Right ventricle myocardium superior (tissue), 1 donor: ENCODE results near the gene SULF2. TPM values are rescaled to one million over a fixed set of nuclear protein-coding genes. Genes with fewer than 3 reads are reported as not detected.

Source experiments
- ATAC-seq: fragments of 200-7000 bp; cut with Tn5 transposase; one replicate; pipeline ENCODE4 v1.9.1; 2020; ENCODE audit warnings: mild to moderate bottlenecking; ENCODE audit not compliant: poor library complexity
- DNase-seq: peaks from one replicate; pipeline ENCODE4 v3.0.0-alpha.2; 2020
- intact Hi-C: fragments of 100-400 bp; cut with DNase I; formaldehyde crosslinking; loops from one replicate; pipeline ENCODE4 v1.11.2; 2022
- total RNA-seq: library from RNA; stranded (reverse); fragmentation: NEBNext Ultra II Directional; extraction: Animal tissue kit (Norgen Biotek cat#: 25700); gene quantifications from one replicate; pipeline ENCODE4 v1.2.1, GENCODE V29; 2021
- donor health status: DM: no; HTN: yes; CAD: no; lungs with severe emphysema.

SULF2 gene
- total RNA-seq, 1 donor from 2014 or later, result 32.0 TPM

DNA sequence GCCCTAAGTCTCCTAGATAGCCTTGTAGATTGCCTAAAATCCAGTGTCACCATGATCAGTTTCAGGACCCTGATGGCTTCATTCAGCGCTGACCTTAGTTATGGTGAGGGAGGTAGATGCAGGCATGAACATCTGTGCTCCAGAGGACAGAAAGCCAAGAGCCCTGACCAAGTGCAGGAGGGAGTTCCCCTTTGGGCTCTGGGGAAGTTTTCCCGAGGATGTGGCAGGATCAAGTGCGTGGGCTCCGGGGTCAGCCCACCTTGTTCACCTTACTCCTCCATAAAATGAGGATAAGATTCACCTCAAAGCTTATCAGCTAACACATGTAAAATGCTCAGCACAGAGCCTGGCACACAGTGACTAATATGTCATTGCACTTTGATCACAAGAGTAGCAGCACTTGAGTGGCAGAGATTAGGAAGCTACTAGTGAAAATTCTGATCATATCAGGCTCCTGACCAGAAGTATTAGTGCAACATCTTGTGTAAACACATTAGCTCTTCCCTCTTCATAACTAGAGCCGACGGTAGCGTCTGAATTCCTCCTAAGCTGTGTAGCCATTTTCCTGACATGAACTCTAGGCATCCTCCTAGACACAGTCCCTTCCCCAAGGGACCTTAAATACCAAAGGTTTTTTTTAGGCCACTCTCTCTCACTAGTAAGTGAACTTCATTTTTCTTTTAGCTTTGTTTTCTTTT lies 125.2 kb downstream of the SULF2 start:
- ATAC-seq (no peak), DNase-seq (no peak)
- intact Hi-C loops, result loop anchor here (5.0 kb wide), 1 partner anchor 962 kb away; no protein-coding TSS in a partner anchor

DNA sequence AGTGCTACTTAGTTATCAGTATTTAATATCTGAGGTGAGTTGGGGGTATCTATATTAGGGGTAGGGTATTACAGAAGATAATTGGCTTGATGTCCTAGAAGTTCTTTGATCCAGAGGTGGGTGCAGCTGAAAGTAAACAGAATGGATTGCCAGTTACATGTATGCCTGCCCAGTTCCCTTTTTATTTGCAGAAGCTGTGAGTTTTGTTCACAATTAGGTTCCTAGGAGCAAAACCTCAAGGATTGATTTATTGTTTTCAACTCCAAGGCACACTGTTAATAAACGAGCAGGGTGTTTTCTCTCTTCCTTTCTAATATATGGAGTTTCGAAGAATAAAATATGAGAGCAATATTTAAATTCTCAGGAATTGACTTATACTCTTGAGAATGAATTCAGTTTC lies 129.0 kb downstream of the SULF2 start:
- ATAC-seq (no peak), DNase-seq (no peak)
- intact Hi-C loops, result no loop called here

DNA sequence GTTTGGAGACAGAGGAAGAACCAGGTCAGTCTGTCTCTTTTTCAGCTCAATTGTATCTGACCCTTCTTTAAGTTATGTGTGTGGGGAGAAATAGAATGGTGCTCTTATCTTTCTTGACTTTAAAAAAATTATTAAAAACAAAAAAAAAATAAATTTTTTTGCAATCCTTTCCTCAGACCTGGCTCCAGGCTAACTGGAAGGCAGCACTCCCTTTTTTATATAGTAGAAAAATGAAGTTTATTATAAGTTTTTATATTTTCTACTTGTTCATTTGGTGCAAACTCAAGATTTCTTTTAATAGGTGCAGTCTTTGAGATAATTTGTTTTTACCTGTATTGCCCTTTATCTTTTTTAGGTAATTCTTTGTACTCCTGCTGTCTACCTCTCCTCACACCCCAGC lies 129.6 kb downstream of the SULF2 start:
- intact Hi-C loops, result no loop called here
- no peak for ATAC-seq
- no peak for DNase-seq

DNA sequence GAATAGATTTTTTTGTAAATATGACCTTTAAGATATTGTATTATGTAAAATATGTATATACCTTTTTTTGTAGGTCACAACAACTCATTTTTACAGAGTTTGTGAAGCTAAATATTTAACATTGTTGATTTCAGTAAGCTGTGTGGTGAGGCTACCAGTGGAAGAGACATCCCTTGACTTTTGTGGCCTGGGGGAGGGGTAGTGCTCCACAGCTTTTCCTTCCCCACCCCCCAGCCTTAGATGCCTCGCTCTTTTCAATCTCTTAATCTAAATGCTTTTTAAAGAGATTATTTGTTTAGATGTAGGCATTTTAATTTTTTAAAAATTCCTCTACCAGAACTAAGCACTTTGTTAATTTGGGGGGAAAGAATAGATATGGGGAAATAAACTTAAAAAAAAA lies 130.9 kb downstream of the SULF2 start:
- DNase-seq (no peak), ATAC-seq (no peak)
- intact Hi-C loops, result no loop called here

DNA sequence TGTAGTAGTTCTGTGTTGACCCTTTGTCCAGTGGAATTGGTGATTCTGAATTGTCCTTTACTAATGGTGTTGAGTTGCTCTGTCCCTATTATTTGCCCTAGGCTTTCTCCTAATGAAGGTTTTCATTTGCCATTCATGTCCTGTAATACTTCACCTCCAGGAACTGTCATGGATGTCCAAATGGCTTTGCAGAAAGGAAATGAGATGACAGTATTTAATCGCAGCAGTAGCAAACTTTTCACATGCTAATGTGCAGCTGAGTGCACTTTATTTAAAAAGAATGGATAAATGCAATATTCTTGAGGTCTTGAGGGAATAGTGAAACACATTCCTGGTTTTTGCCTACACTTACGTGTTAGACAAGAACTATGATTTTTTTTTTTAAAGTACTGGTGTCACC lies 131.4 kb downstream of the SULF2 start:
- no peak for DNase-seq
- ATAC-seq, result no peak
- intact Hi-C loops, result no loop called here

DNA sequence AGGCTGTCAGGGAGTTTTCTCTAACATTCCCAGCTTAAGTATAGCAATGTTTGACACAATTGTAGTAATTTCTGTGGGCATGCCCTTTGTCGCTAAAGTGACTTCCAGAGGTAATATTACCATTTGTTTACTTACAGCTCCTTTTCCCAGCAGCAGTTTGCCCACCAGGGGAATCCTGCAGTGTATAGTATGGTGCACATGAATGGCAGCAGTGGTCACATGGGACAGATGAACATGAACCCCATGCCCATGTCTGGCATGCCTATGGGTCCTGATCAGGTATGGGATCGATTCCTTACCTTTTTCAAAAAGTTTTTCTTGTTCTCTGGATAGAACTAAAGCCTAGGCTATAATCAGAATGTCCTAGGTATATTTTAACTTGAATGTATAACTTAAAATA lies 132.5 kb downstream of the SULF2 start:
- intact Hi-C loops, result no loop called here
- no peak for DNase-seq
- ATAC-seq, result no peak

DNA sequence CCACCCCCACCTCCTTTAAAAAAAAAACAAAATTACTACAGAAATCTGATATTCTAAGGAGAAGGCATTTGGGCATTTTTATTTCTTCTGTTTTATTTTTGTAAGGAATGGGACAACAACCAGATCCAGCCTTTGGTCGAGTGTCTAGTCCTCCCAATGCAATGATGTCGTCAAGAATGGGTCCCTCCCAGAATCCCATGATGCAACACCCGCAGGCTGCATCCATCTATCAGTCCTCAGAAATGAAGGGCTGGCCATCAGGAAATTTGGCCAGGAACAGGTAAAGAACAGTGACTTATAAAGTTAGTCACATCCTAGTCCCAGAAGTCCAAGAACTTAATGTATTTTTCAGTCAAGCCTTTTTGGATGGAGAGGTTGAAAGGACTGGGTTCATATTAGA lies 133.0 kb downstream of the SULF2 start:
- DNase-seq, result no peak
- intact Hi-C loops, result no loop called here
- ATAC-seq, result no peak

DNA sequence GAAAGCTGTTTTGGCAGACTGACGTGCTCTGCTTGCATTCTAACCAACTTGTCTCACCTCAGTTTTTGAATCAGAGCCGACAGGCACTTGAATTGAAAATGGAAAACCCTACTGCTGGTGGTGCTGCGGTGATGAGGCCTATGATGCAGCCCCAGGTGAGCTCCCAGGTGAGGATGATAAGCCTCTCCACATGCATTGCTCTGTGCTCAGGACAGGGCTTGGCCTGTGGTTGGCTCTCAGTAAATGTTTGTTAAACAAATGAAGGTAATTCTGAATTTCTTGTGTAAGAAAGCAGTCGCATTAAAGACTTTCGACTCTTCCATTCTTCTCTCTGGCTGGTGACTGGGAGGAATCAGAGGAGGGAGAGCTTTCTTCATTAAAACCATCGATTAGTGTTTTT lies 136.3 kb downstream of the SULF2 start:
- no peak for DNase-seq
- no peak for ATAC-seq
- intact Hi-C loops, result no loop called here

DNA sequence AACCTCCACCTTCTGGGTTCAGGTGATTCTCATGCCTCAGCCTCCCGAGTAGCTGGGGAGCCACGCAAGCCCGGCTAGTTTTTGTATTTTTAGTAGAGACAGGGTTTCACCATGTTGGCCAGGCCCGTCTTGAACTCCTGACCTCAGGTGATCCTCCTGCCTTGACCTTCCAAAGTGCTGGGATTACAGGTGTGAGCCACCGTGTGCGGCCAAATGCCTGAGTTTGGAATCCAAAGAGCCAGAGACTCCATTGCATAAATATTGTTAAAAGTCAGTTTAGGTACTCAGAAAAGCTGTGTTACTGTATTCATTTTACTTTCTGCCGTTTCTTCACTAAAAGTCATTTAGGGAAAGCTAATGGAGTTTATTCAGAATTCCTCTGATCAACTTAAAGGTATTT lies 137.3 kb downstream of the SULF2 start:
- intact Hi-C loops, result no loop called here
- DNase-seq, result no peak
- ATAC-seq, result no peak

DNA sequence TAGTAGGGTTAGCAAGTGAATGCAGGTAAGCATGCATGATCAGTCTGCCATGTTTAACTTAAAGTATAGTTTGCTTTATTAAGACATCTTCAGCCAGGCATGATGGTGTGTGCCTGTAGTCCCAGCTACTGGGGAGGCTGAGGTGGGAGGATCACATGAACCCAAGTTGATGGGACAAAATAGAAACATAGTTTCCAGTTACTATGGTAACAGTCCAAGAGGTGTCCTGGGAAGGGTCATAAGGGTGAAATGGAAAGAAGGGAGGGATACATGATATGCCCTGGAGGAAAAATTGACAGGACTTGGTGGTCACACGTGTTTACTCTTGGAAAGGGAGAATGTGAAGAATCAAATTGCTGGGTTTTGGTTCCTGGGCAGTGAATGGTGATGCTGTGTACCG lies 139.6 kb downstream of the SULF2 start:
- intact Hi-C loops, result no loop called here
- ATAC-seq (no peak), DNase-seq (no peak)

DNA sequence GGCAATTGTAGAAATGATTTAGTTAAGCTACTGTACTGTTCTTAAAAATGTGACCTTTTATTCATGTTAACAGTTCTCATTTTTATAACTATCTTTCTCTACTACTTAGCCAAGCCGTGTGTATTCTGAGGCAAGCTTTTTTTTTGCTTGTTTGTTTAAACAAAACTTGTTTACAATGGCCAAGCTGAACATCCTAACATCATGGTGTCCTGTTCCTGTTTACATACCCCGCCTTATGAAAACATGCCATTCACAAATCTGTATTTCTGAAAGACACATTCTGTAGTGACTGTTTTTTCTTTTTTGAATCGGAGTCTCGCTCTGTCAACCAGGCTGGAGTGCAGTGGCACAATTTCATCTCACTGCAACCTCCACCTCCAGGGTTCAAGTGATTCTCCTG lies 142.7 kb downstream of the SULF2 start:
- ATAC-seq, result no peak
- intact Hi-C loops, result no loop called here

DNA sequence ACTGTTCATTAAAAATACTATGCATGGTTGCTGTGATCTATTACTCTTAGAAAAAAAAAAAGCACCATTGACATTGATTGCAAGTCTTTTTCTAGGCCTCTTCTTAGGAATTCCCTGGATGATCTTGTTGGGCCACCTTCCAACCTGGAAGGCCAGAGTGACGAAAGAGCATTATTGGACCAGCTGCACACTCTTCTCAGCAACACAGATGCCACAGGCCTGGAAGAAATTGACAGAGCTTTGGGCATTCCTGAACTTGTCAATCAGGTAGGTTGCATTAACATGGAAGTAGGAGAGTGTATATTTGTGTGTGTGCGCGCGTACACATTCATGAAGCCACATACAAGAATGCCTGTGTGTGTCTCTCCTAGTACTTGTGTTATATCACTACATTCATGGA lies 143.2 kb downstream of the SULF2 start:
- intact Hi-C loops, result no loop called here
- ATAC-seq, result no peak
- DNase-seq, result no peak

More for the DNA sequence above, 142.7 kb downstream of the SULF2 start:
- no peak for DNase-seq

DNA sequence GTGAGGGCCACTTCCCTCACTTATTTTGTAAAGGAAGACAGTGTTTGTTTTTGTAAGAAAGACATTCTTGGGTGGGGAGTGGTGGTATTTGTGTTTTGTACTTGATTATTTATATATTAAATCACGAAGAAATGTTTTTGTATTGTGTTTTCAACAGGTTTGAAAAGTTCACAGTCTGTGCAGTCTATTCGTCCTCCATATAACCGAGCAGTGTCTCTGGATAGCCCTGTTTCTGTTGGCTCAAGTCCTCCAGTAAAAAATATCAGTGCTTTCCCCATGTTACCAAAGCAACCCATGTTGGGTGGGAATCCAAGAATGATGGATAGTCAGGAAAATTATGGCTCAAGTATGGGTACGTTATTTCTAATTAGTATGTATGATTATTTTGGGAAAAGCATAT lies 146.4 kb downstream of the SULF2 start:
- DNase-seq, result no peak
- intact Hi-C loops, result no loop called here
- ATAC-seq, result no peak

DNA sequence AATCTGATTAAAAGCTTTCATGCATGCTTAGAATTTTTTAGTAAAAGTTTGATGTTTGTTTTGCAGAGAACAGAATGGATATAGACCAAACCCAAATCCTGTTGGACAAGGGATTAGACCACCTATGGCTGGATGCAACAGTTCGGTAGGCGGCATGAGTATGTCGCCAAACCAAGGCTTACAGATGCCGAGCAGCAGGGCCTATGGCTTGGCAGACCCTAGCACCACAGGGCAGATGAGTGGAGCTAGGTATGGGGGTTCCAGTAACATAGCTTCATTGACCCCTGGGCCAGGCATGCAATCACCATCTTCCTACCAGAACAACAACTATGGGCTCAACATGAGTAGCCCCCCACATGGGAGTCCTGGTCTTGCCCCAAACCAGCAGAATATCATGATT lies 150.0 kb downstream of the SULF2 start:
- intact Hi-C loops, result no loop called here
- ATAC-seq (no peak), DNase-seq (no peak)

DNA sequence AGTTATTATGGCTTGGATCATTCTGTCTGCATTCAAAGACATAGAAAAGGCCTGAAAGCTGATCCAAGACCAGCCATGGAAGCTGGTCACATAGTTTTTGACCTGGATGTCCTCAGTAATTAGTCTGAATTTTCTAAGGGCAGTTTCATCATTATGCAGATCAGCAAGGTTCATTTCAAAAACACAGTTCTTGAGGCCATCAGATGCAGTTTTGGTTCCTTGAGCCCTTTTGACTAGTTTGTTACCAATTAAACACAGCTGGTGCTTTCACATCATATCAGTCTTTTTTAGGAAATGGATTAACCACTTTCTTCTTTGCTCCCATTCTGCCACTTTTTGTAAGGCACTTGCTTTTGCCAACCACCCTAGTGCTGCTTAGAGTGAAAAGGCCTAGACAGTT lies 154.2 kb downstream of the SULF2 start:
- DNase-seq (no peak), ATAC-seq (no peak)
- intact Hi-C loops, result no loop called here

DNA sequence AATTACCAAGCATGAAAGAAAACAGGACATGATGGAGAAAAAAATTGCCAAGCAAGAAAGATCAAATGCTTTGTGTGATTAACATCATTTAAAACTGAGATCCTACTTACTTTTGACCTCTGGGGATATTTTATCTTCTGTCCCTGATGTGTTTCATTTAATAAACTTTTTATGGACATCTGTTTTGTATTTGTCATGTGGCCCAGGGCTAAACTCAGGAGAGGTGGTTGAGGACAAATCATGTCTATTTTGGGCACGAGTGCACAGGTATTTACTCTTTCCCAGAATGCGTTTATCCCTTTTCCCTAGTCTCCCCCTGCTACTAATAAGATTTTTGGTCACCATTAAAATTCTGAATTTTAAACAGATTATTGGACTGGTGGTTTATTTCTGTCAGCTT lies 155.4 kb downstream of the SULF2 start:
- DNase-seq, result no peak
- intact Hi-C loops, result loop anchor here (10.0 kb wide), 2 partner anchors 355 to 425 kb away; no protein-coding TSS in a partner anchor
- no peak for ATAC-seq

DNA sequence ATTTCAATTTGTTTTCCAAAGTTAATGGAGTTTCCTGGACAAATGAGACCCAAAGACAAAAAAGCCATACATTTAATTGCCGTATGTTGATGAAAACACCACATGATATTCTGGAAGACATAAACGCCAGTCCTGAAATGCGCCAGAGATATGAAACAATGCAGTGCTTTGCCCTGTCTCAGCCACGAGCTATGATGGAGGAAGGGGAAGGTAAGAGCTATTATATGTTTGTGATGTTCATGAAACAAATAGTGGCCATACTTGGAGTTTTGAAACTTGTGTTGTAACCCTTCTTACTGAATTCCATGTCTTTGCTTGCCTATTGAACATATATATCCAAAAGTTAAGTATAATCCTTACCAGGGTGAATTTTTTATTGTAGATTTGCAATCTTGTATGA lies 157.7 kb downstream of the SULF2 start:
- intact Hi-C loops, result loop anchor here (10.0 kb wide), 2 partner anchors 353 to 423 kb away; no protein-coding TSS in a partner anchor
- ATAC-seq, result no peak

DNA sequence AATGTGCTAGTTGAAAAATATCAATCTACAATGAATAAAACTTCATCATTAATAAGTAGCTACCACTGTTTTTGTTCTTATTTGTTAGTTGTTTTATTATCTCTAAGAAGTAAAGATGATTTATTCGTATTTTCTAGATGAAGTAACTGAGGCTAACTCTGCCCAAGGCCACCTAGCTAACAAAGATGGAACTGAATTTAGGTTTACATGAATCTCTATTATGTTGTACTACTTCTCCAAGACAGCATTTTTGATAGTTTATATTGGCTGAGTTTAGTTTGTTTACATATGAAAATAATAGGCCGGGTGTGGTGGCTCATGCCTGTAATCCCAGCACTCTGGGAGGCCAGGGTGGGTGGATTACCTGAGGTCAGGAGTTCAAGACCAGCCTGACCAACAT lies 162.1 kb downstream of the SULF2 start:
- no peak for ATAC-seq
- DNase-seq, result no peak

More for the DNA sequence above, 157.7 kb downstream of the SULF2 start:
- DNase-seq, result no peak

DNA sequence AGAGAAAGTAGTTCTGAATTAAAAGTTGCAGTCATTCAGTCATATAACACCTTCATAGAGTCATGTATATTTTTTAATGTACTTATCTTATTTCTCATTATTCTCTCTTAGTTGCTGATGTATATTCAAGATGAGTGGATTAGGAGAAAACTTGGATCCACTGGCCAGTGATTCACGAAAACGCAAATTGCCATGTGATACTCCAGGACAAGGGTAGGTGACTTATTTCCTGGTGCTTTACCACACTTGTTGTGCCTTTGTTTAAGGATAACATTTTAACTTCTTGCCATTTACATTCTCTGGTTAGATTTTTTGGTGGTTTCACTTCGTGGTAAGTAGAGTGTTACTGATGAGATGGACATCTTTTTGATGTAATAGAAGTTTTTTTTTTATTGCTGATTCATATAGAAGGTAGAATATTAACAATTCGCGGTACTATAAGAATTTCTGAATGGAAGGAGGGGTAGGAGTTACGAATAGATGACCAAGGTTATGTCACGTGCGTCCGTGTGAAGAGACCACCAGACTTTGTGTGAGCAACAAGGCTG lies 163.1 kb downstream of the SULF2 start:
- DNase-seq (no peak), ATAC-seq (no peak)
- intact Hi-C loops, result loop anchor here (10.0 kb wide), 2 partner anchors 347 to 417 kb away; no protein-coding TSS in a partner anchor

More for the DNA sequence above, 162.1 kb downstream of the SULF2 start:
- intact Hi-C loops, result loop anchor here (10.0 kb wide), 2 partner anchors 348 to 418 kb away; no protein-coding TSS in a partner anchor
